H9 (cell line): ENCODE data around the gene ZNF521. TPM values are rescaled to one million over a fixed set of nuclear protein-coding genes. Genes with fewer than 3 reads are reported as not detected.

Source experiments
- DNase-seq: peaks from one replicate; pipeline ENCODE4 v3.0.0-alpha.2; 2017
- H2AFZ ChIP-seq: one replicate; pipeline ENCODE4 v1.6.1; 2013; ENCODE audit warnings: mild to moderate bottlenecking, low read length, control low read depth, moderate library complexity
- H2AK5ac ChIP-seq: 2 replicates; pipeline ENCODE4 v1.6.1; 2013; ENCODE audit warnings: low read length, control low read depth, mixed read lengths; ENCODE audit not compliant: insufficient read length
- H2BK120ac ChIP-seq: one replicate; pipeline ENCODE4 v1.6.1; 2013; ENCODE audit warnings: low read depth, mild to moderate bottlenecking, low read length, control low read depth, inconsistent platforms; ENCODE audit not compliant: poor library complexity, severe bottlenecking
- H2BK12ac ChIP-seq: 2 replicates; pipeline ENCODE4 v1.6.1; 2013; ENCODE audit warnings: low read length, control low read depth, mixed read lengths, low read depth; ENCODE audit not compliant: insufficient read length
- H2BK15ac ChIP-seq: 2 replicates; pipeline ENCODE4 v1.6.1; 2013; ENCODE audit warnings: low read depth, low read length, control low read depth
- H2BK20ac ChIP-seq: one replicate; pipeline ENCODE4 v1.6.1; 2013; ENCODE audit warnings: low read depth, mild to moderate bottlenecking, low read length, control low read depth, inconsistent platforms; ENCODE audit not compliant: poor library complexity, severe bottlenecking
- H2BK5ac ChIP-seq: 2 replicates; pipeline ENCODE4 v1.6.1; 2013; ENCODE audit warnings: low read length, control low read depth, mixed read lengths; ENCODE audit not compliant: insufficient read length
- H3K14ac ChIP-seq: 2 replicates; pipeline ENCODE4 v1.6.1; 2013; ENCODE audit warnings: low read length, control low read depth; ENCODE audit not compliant: insufficient read depth
- H3K18ac ChIP-seq: 2 replicates; pipeline ENCODE4 v1.6.1; 2013; ENCODE audit warnings: low read depth, mild to moderate bottlenecking, mixed read lengths, low read length, control low read depth; ENCODE audit not compliant: insufficient read length
- H3K23ac ChIP-seq: 2 replicates; pipeline ENCODE4 v1.6.1; 2013; ENCODE audit warnings: low read length, control low read depth, mixed read lengths, low read depth; ENCODE audit not compliant: insufficient read length
- H3K23me2 ChIP-seq: 2 replicates; pipeline ENCODE4 v1.6.1; 2013; ENCODE audit warnings: low read depth, mild to moderate bottlenecking, mixed read lengths, low read length, control low read depth; ENCODE audit not compliant: insufficient read length, poor library complexity, severe bottlenecking
- H3K27ac ChIP-seq: 2 replicates; pipeline ENCODE4 v1.5.1; 2013; ENCODE audit warnings: low read length, control low read depth, mixed read lengths, low read depth; ENCODE audit not compliant: insufficient read length
- H3K27me3 ChIP-seq: 2 replicates; pipeline ENCODE4 v1.6.1; 2013; ENCODE audit warnings: low read length, control low read depth, inconsistent platforms; ENCODE audit not compliant: insufficient read depth
- H3K4ac ChIP-seq: 2 replicates; pipeline ENCODE4 v1.6.1; 2013; ENCODE audit warnings: low read depth, mild to moderate bottlenecking, control low read depth, inconsistent platforms, low read length, moderate library complexity
- H3K4me1 ChIP-seq: 2 replicates; pipeline ENCODE4 v1.6.1; 2013; ENCODE audit warnings: low read length, control low read depth, inconsistent platforms; ENCODE audit not compliant: insufficient read depth
- H3K4me2 ChIP-seq: 2 replicates; pipeline ENCODE4 v1.6.1; 2013; ENCODE audit warnings: low read length, control low read depth, mixed read lengths; ENCODE audit not compliant: insufficient read length, insufficient read depth
- H3K56ac ChIP-seq: 2 replicates; pipeline ENCODE4 v1.6.1; 2013; ENCODE audit warnings: low read depth, mild to moderate bottlenecking, mixed read lengths, low read length, control low read depth; ENCODE audit not compliant: insufficient read length
- H3K79me1 ChIP-seq: 2 replicates; pipeline ENCODE4 v1.6.1; 2013; ENCODE audit warnings: low read depth, mild to moderate bottlenecking, moderate library complexity, low read length, control low read depth, inconsistent platforms; ENCODE audit not compliant: insufficient read depth, poor library complexity, severe bottlenecking
- H3K79me2 ChIP-seq: 2 replicates; pipeline ENCODE4 v1.6.1; 2013; ENCODE audit warnings: low read length, control low read depth, inconsistent platforms; ENCODE audit not compliant: insufficient read depth
- H3K9ac ChIP-seq: 2 replicates; pipeline ENCODE4 v1.6.1; 2013; ENCODE audit warnings: low read length, control low read depth, mixed read lengths; ENCODE audit not compliant: insufficient read length; ENCODE audit errors: extremely low read depth
- H3K9me3 ChIP-seq: one replicate; pipeline ENCODE4 v1.6.1; 2013; ENCODE audit warnings: low read depth, low read length, inconsistent platforms; ENCODE audit not compliant: control insufficient read depth
- H3T11ph ChIP-seq: one replicate; pipeline ENCODE4 v1.6.1; 2013; ENCODE audit warnings: mild to moderate bottlenecking, low read length, control low read depth, inconsistent platforms
- H4K20me1 ChIP-seq: one replicate; pipeline ENCODE4 v1.6.1; 2013; ENCODE audit not compliant: control insufficient read depth, insufficient read length, insufficient read depth
- H4K5ac ChIP-seq: 2 replicates; pipeline ENCODE4 v1.6.1; 2013; ENCODE audit warnings: low read depth, mild to moderate bottlenecking, mixed read lengths, low read length, control low read depth; ENCODE audit not compliant: insufficient read length
- H4K8ac ChIP-seq: replicated peaks from 2 replicates; pipeline ENCODE4 v1.6.1; 2013; ENCODE audit warnings: low read length, control low read depth, mixed read lengths, low read depth; ENCODE audit not compliant: insufficient read length
- H4K91ac ChIP-seq: 2 replicates; pipeline ENCODE4 v1.6.1; 2013; ENCODE audit warnings: low read depth, mild to moderate bottlenecking, moderate library complexity, mixed read lengths, low read length, control low read depth; ENCODE audit not compliant: insufficient read length
- H3K27ac Mint-ChIP-seq, 3 experiments: 2 replicates in 2 of 3; 3 replicates in 1 of 3; pipeline ENCODE4 v1.8.0; 2020 to 2021; ENCODE audit warnings: mixed read lengths in 3 of 3, mild to moderate bottlenecking in 1 of 3, moderate library complexity in 1 of 3
- H3K27me3 Mint-ChIP-seq: 2 replicates; pipeline ENCODE4 v1.8.0; 2021; ENCODE audit warnings: low read depth, mild to moderate bottlenecking, moderate library complexity, mixed read lengths
- H3K36me3 Mint-ChIP-seq, 3 experiments: 2 replicates in 2 of 3; 3 replicates in 1 of 3; pipeline ENCODE4 v1.8.0; 2020 to 2021; ENCODE audit warnings: low read depth in 3 of 3, mixed read lengths in 3 of 3; ENCODE audit not compliant: insufficient read depth in 1 of 3
- H3K4me1 Mint-ChIP-seq, 2 experiments: 2 replicates each; pipeline ENCODE4 v1.8.0; 2020; ENCODE audit warnings: mixed read lengths in 2 of 2
- H3K4me3 Mint-ChIP-seq, 2 experiments: 2 replicates in 1 of 2; 3 replicates in 1 of 2; pipeline ENCODE4 v1.8.0; 2020 to 2021; ENCODE audit warnings: mild to moderate bottlenecking in 2 of 2, mixed read lengths in 2 of 2, moderate library complexity in 1 of 2
- H3K9me3 Mint-ChIP-seq, 2 experiments: 2 replicates in 1 of 2; 3 replicates in 1 of 2; pipeline ENCODE4 v1.8.0; 2020; ENCODE audit warnings: mild to moderate bottlenecking in 2 of 2, mixed read lengths in 2 of 2, moderate library complexity in 1 of 2
- total RNA-seq: library from RNA; stranded (reverse); gene quantifications from 2 replicates; pipeline ENCODE4 v1.2.1, GENCODE V29; 2021
- TF ChIP-seq, protein P1 (sequence below): fragments of 200-600 bp; sonication (generic); conservative IDR thresholded peaks from 3 replicates; pipeline ENCODE4 v1.8.0; 2021; ENCODE audit warnings: antibody characterized with exemption, mild to moderate bottlenecking

ZNF521 gene
- total RNA-seq, 1 experiment from 2014 or later = 3.3 TPM

DNA sequence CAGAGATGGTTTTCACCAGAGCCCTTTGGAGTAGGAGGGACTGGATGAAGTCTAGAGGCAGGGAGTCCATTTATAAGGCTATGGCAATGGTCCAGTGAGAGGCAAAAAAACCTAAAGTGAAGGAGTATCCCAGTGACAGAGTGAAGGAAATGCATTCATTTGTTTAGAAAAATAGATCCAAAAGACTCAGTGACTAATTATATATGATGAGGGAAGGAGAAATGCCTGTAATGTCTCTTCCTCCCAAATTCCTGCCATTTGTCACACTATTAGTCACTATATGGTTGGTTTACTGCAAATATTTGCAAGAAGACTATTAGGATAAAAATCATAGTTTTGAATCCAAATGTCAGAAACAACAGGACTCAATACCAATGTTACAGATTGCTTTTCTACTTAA, 104.2 kb downstream of the ZNF521 start:
- Histone ChIP-seq H2BK12ac (no peak overlapping the region), H2AK5ac (no peak overlapping the region), H3K9ac (no peak overlapping the region), H3K23ac (no peak overlapping the region), H3K23me2 (no peaks in the 10 kb centered on the region), H3K9me3 (no peaks in the 10 kb centered on the region), H3K4me2 (no peak overlapping the region), H4K20me1 (no peaks in the 10 kb centered on the region), H2BK20ac (no peak overlapping the region), H3K4ac (no peak overlapping the region), H2BK15ac (no peak overlapping the region), H3K27ac (no peak overlapping the region), H3K79me1 (no peaks in the 10 kb centered on the region), H2BK120ac (no peak overlapping the region), H2BK5ac (no peak overlapping the region), H4K91ac (no peak overlapping the region), H2AFZ (no peak overlapping the region), H3K56ac (no peak overlapping the region), H3K14ac (no peak overlapping the region), H4K5ac (no peak overlapping the region), H3K4me1 (no peaks in the 10 kb centered on the region), H3K79me2 (no peaks in the 10 kb centered on the region), H3K27me3 (no peaks in the 10 kb centered on the region), H4K8ac (no peak overlapping the region), H3K18ac (no peak overlapping the region), H3T11ph (no peak overlapping the region)
- peaks cover 0 to 5% of the 10 kb centered on the region in 2 experiments; a peak in 2 of 4 replicates for H3K4me1 Mint-ChIP-seq
- H3K27me3 Mint-ChIP-seq = no peaks in the 10 kb centered on the region
- H3K27ac Mint-ChIP-seq = no peak overlapping the region; a peak in 1 of 7 replicates
- no peaks in the 10 kb centered on the region for H3K36me3 Mint-ChIP-seq
- TF ChIP-seq, protein P1, sequence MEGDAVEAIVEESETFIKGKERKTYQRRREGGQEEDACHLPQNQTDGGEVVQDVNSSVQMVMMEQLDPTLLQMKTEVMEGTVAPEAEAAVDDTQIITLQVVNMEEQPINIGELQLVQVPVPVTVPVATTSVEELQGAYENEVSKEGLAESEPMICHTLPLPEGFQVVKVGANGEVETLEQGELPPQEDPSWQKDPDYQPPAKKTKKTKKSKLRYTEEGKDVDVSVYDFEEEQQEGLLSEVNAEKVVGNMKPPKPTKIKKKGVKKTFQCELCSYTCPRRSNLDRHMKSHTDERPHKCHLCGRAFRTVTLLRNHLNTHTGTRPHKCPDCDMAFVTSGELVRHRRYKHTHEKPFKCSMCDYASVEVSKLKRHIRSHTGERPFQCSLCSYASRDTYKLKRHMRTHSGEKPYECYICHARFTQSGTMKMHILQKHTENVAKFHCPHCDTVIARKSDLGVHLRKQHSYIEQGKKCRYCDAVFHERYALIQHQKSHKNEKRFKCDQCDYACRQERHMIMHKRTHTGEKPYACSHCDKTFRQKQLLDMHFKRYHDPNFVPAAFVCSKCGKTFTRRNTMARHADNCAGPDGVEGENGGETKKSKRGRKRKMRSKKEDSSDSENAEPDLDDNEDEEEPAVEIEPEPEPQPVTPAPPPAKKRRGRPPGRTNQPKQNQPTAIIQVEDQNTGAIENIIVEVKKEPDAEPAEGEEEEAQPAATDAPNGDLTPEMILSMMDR = no peak
- H3K9me3 Mint-ChIP-seq = no peaks in the 10 kb centered on the region
- no peak overlapping the region for H3K4me3 Mint-ChIP-seq
- no peak for DNase-seq
